Measurements from ENCODE around the gene FARP1. TPM values are rescaled to one million over a fixed set of nuclear protein-coding genes. Genes with fewer than 3 reads are reported as not detected.

FARP1 gene
- total RNA-seq, 1 donor from 2014 or later: 110 TPM

- H3K4me1 ChIP-seq: no peaks in the 10 kb centered on the region
- TF ChIP-seq CTCF (IDR thresholded peaks at IDR 0.05): no peak
- no peak overlapping the region for H3K27ac ChIP-seq
- intact Hi-C loops (cut with DNase I): no loop called here
- peaks cover 49% of the 10 kb centered on the region for H3K36me3 ChIP-seq
- no peaks in the 10 kb centered on the region for H3K9me3 ChIP-seq
- ATAC-seq: no peak
- H3K4me3 ChIP-seq: no peak overlapping the region
- no peaks in the 10 kb centered on the region for H3K27me3 ChIP-seq (ENCODE audit: low read depth)
- DNase-seq: no peak
These were observed 287.3 kb downstream of the FARP1 start for GRCh38 chr13:98429977-98430736.

- no peaks in the 10 kb centered on the region for H3K27me3 ChIP-seq (ENCODE audit: low read depth)
- DNase-seq: no peak
- intact Hi-C loops (cut with DNase I): no loop called here
These were observed 289.7 kb downstream of the FARP1 start for GRCh38 chr13:98432638-98433037.

GRCh38 chr13:98433654-98434053, 290.8 kb downstream of the FARP1 start:
- Histone ChIP-seq H3K4me1 (no peaks in the 10 kb centered on the region), H3K9me3 (no peaks in the 10 kb centered on the region), H3K4me3 (no peak overlapping the region), H3K36me3 (peaks cover 36% of the 10 kb centered on the region), H3K27me3 (ENCODE audit: low read depth) (no peaks in the 10 kb centered on the region), H3K27ac (no peak overlapping the region)
- no peak for TF ChIP-seq CTCF (IDR thresholded peaks at IDR 0.05)
- ATAC-seq: no peak
- intact Hi-C loops (cut with DNase I): no loop called here
- DNase-seq: no peak

More at GRCh38 chr13:98432638-98433037, 289.7 kb downstream of the FARP1 start:
- Histone ChIP-seq H3K4me1 (no peaks in the 10 kb centered on the region), H3K9me3 (no peaks in the 10 kb centered on the region), H3K4me3 (no peak overlapping the region), H3K36me3 (peaks cover 39% of the 10 kb centered on the region), H3K27ac (no peak overlapping the region)
- ATAC-seq: no peak
- no peak for TF ChIP-seq CTCF (IDR thresholded peaks at IDR 0.05)

- H3K9me3 ChIP-seq: no peaks in the 10 kb centered on the region
- peaks cover 40% of the 10 kb centered on the region for H3K36me3 ChIP-seq
- no peak overlapping the region for H3K4me3 ChIP-seq
- H3K4me1 ChIP-seq: no peaks in the 10 kb centered on the region
- no peaks in the 10 kb centered on the region for H3K27me3 ChIP-seq (ENCODE audit: low read depth)
- no peak for ATAC-seq
- DNase-seq: no peak
- intact Hi-C loops (cut with DNase I): no loop called here
- no peak overlapping the region for H3K27ac ChIP-seq
- TF ChIP-seq CTCF (IDR thresholded peaks at IDR 0.05): no peak
These were observed 291.2 kb downstream of the FARP1 start for GRCh38 chr13:98434060-98434459.

GRCh38 chr13:98435376-98435775, 292.5 kb downstream of the FARP1 start:
- TF ChIP-seq CTCF (IDR thresholded peaks at IDR 0.05): no peak
- peaks cover 54% of the 10 kb centered on the region for H3K36me3 ChIP-seq

More at GRCh38 chr13:98435376-98435775, 292.5 kb downstream of the FARP1 start:
- H3K4me3 ChIP-seq: no peak overlapping the region
- H3K4me1 ChIP-seq: no peaks in the 10 kb centered on the region
- no peaks in the 10 kb centered on the region for H3K9me3 ChIP-seq
- intact Hi-C loops (cut with DNase I): no loop called here
- H3K27ac ChIP-seq: no peak overlapping the region
- no peaks in the 10 kb centered on the region for H3K27me3 ChIP-seq (ENCODE audit: low read depth)
- DNase-seq (no peak), ATAC-seq (no peak)

Measured in lower lobe of right lung (tissue), 2 donors.